IMR-90 (cell line): Measurements from ENCODE around the gene RFX2.

Experiments
- CEBPB ChIP-seq: IDR thresholded peaks from 2 replicates; pipeline ENCODE4 v1.6.1; 2012; ENCODE audit warnings: low read depth, low read length, improper control_type of control experiment
- CHD1 ChIP-seq: IDR thresholded peaks from 2 replicates; pipeline ENCODE4 v1.6.1; 2012; ENCODE audit warnings: low read depth, low read length, improper control_type of control experiment
- CTCF ChIP-seq: conservative IDR thresholded peaks from 2 replicates; pipeline ENCODE4 v1.5.1; 2012; ENCODE audit warnings: mild to moderate bottlenecking, low read depth, low read length, improper control_type of control experiment
- MXI1 ChIP-seq: IDR thresholded peaks from 2 replicates; pipeline ENCODE4 v1.6.1; 2012; ENCODE audit warnings: low read depth, mild to moderate bottlenecking, low read length, moderate library complexity, borderline replicate concordance
- NFE2L2 ChIP-seq: fragments of 150-350 bp; IDR thresholded peaks from 2 replicates; pipeline ENCODE4 v1.6.1; 2016; ENCODE audit warnings: low read depth, mild to moderate bottlenecking, low read length
- POLR2A ChIP-seq: IDR thresholded peaks from 2 replicates; pipeline ENCODE4 v1.6.1; 2012; ENCODE audit warnings: mild to moderate bottlenecking, low read depth, low read length
- RAD21 ChIP-seq: IDR thresholded peaks from 2 replicates; pipeline ENCODE4 v1.6.1; 2012; ENCODE audit warnings: low read length, improper control_type of control experiment
- RCOR1 ChIP-seq: IDR thresholded peaks from 2 replicates; pipeline ENCODE4 v1.6.1; 2012; ENCODE audit warnings: mild to moderate bottlenecking, low read length, improper control_type of control experiment; ENCODE audit not compliant: insufficient replicate concordance
- RFX5 ChIP-seq: IDR thresholded peaks from 2 replicates; pipeline ENCODE4 v1.8.0; 2012; ENCODE audit warnings: low read depth, mild to moderate bottlenecking, low read length, moderate library complexity
- SMC3 ChIP-seq: fragments of 150-350 bp; IDR thresholded peaks from 2 replicates; pipeline ENCODE4 v1.6.1; 2016; ENCODE audit warnings: low read depth, mild to moderate bottlenecking, antibody characterized with exemption, low read length, moderate library complexity
- USF2 ChIP-seq: fragments of 150-350 bp; IDR thresholded peaks from 2 replicates; pipeline ENCODE4 v1.6.1; 2017; ENCODE audit warnings: mild to moderate bottlenecking, antibody characterized with exemption, low read length, low read depth

GRCh38 chr19:5943623-5944022 lies 166.7 kb downstream of the RFX2 start:
- TF ChIP-seq CTCF (no peak), POLR2A (no peak), CEBPB (peak; percentile 75), SMC3 (no peak), NFE2L2 (no peak), MXI1 (no peak), RCOR1 (no peak), RFX5 (no peak), CHD1 (no peak), USF2 (no peak), RAD21 (no peak)
